ENCODE measurements around the gene POMC.

DNA sequence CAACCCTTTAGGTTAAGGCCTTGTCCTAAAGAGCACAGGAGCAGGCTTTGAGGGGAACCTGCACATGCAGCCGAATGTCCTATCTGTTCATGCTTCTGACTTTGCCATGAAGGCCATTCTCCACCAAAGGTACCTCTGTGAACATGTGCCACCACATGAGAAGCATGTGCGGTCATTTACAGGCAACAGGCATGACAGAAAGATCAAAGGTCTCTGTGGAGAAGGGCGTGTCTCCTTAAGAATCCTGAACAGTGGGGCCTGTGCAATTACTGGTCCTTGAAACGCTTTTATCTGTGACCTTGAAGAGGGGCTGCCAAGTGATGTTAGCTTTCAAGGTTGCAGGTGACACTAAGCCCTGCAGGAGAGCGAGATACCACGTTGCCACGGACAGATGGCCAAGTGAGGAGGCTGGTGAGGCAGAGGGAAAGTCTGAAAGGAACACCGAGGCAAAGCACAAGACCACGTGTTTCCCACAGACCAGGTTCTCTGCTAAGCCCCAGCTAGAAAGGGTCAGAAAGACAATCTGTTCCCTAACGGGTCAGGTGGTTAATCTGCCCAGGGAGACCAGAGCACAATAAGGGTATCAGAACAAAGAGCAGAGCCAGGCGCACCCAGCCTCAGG, 19.5 kb upstream of the POMC start:
- TF ChIP-seq, protein P1, sequence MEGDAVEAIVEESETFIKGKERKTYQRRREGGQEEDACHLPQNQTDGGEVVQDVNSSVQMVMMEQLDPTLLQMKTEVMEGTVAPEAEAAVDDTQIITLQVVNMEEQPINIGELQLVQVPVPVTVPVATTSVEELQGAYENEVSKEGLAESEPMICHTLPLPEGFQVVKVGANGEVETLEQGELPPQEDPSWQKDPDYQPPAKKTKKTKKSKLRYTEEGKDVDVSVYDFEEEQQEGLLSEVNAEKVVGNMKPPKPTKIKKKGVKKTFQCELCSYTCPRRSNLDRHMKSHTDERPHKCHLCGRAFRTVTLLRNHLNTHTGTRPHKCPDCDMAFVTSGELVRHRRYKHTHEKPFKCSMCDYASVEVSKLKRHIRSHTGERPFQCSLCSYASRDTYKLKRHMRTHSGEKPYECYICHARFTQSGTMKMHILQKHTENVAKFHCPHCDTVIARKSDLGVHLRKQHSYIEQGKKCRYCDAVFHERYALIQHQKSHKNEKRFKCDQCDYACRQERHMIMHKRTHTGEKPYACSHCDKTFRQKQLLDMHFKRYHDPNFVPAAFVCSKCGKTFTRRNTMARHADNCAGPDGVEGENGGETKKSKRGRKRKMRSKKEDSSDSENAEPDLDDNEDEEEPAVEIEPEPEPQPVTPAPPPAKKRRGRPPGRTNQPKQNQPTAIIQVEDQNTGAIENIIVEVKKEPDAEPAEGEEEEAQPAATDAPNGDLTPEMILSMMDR (conservative IDR thresholded peaks at IDR 0.05), result no peak
- no peak for TF ChIP-seq EZH2 (IDR thresholded peaks at IDR 0.05; ENCODE audit: low read depth)

All from PC-9 (cell line).